ENCODE measurements around the gene TMEM51.

GRCh38 chr1:15123270-15123669 is 30.3 kb upstream of the TMEM51 start:
- TF ChIP-seq CTCF (IDR thresholded peaks at IDR 0.05) (no peak), POLR2A (IDR thresholded peaks at IDR 0.05) (no peak)

Data from body of pancreas (tissue), 4 donors.